Measurements from ENCODE around the gene MUC3A. TPM values are rescaled to one million over a fixed set of nuclear protein-coding genes. Genes with fewer than 3 reads are reported as not detected.

MUC3A gene
- total and polyA plus RNA-seq, 2 experiments from 2014 or later = 4.9 to 9.4 TPM

GRCh38 chr7:101012931-101013330, 63.6 kb downstream of the MUC3A start:
- Histone ChIP-seq H3K4me2 (no peak overlapping the region), H3K27ac (no peak overlapping the region), H3K9me2 (replicated peaks; ENCODE audit: insufficient read depth) (no peaks in the 10 kb centered on the region), H3K79me2 (no peaks in the 10 kb centered on the region), H4K20me1 (ENCODE audit: insufficient read depth, poor library complexity, severe bottlenecking) (no peaks in the 10 kb centered on the region), H3K9me3 (ENCODE audit: low read depth) (no peaks in the 10 kb centered on the region), H3K36me3 (replicated peaks; ENCODE audit: insufficient read depth, low read depth) (no peaks in the 10 kb centered on the region), H3K4me3 (no peak overlapping the region), H3K4me1 (ENCODE audit: insufficient read depth) (peaks cover 3% of the 10 kb centered on the region), H3K27me3 (no peaks in the 10 kb centered on the region), H2AFZ (no peak overlapping the region)
- no peak for DNase-seq (ENCODE audit: low spot score)
- TF ChIP-seq CTCF (IDR thresholded peaks at IDR 0.05; ENCODE audit: poor library complexity) = no peak
- TF ChIP-seq EZH2 (IDR thresholded peaks at IDR 0.05; ENCODE audit: borderline replicate concordance) = no peak
- TF ChIP-seq EZH2phosphoT487 (IDR thresholded peaks at IDR 0.05; ENCODE audit: low read depth, severe bottlenecking, unreplicated experiment) = no peak
- 96% methylated on average over 6 of the region's 6 CpGs for WGBS (ENCODE audit: low lambda C conversion rate, missing lambda C conversion rate)

- no peak for DNase-seq (ENCODE audit: low spot score)
- WGBS (ENCODE audit: low lambda C conversion rate, missing lambda C conversion rate) = 95% methylated on average over 8 of the region's 8 CpGs
- Histone ChIP-seq H4K20me1 (ENCODE audit: insufficient read depth, poor library complexity, severe bottlenecking) (no peaks in the 10 kb centered on the region), H3K9me2 (replicated peaks; ENCODE audit: insufficient read depth) (no peaks in the 10 kb centered on the region), H3K79me2 (no peaks in the 10 kb centered on the region), H3K36me3 (replicated peaks; ENCODE audit: insufficient read depth, low read depth) (no peaks in the 10 kb centered on the region), H3K4me2 (no peak overlapping the region), H3K27ac (no peak overlapping the region), H3K27me3 (no peaks in the 10 kb centered on the region), H3K4me1 (ENCODE audit: insufficient read depth) (peaks cover 3% of the 10 kb centered on the region), H2AFZ (no peak overlapping the region), H3K9me3 (ENCODE audit: low read depth) (no peaks in the 10 kb centered on the region), H3K4me3 (no peak overlapping the region)
- TF ChIP-seq CTCF (IDR thresholded peaks at IDR 0.05; ENCODE audit: poor library complexity) (no peak), EZH2 (IDR thresholded peaks at IDR 0.05; ENCODE audit: borderline replicate concordance) (no peak), EZH2phosphoT487 (IDR thresholded peaks at IDR 0.05; ENCODE audit: low read depth, severe bottlenecking, unreplicated experiment) (no peak)
Observed at GRCh38 chr7:101015626-101016025, 66.3 kb downstream of the MUC3A start.

- H3K79me2 ChIP-seq = no peaks in the 10 kb centered on the region
- H3K27ac ChIP-seq = peak overlapping the region; percentile 80
- peaks cover 3% of the 10 kb centered on the region for H3K4me1 ChIP-seq (ENCODE audit: insufficient read depth)
- WGBS (ENCODE audit: low lambda C conversion rate, missing lambda C conversion rate) = 5% methylated on average over 22 of the region's 29 CpGs
- no peak overlapping the region for H3K4me3 ChIP-seq
- H3K9me2 ChIP-seq (replicated peaks; ENCODE audit: insufficient read depth) = no peaks in the 10 kb centered on the region
- TF ChIP-seq CTCF (IDR thresholded peaks at IDR 0.05; ENCODE audit: poor library complexity) (no peak), EZH2 (IDR thresholded peaks at IDR 0.05; ENCODE audit: borderline replicate concordance) (no peak), EZH2phosphoT487 (IDR thresholded peaks at IDR 0.05; ENCODE audit: low read depth, severe bottlenecking, unreplicated experiment) (no peak)
- no peaks in the 10 kb centered on the region for H3K36me3 ChIP-seq (replicated peaks; ENCODE audit: insufficient read depth, low read depth)
- no peaks in the 10 kb centered on the region for H4K20me1 ChIP-seq (ENCODE audit: insufficient read depth, poor library complexity, severe bottlenecking)
- peak; percentile 91 for DNase-seq (ENCODE audit: low spot score)
- H3K27me3 ChIP-seq = no peaks in the 10 kb centered on the region
- H2AFZ ChIP-seq = peak overlapping the region; percentile 73
- peak overlapping the region; percentile 83 for H3K4me2 ChIP-seq
- H3K9me3 ChIP-seq (ENCODE audit: low read depth) = no peaks in the 10 kb centered on the region
Observed at GRCh38 chr7:101017064-101017777, 67.9 kb downstream of the MUC3A start.

Small RNA genes within 50 kb of the gene (small RNA-seq; reads per million reads assigned to genes)
- gene RN7SL549P = not detected
- gene RPS29P15 = not detected

Other genes with a start within 250 kb of the MUC3A start
- 30.1 and 39.2 TPM in 2 replicates for gene POP7, start 243.4 kb upstream of the MUC3A start, total RNA-seq
- gene POP7, start 243.4 kb upstream of the MUC3A start, polyA plus RNA-seq = 48.7 and 59.2 TPM in 2 replicates
- gene EPO, start 229.1 kb upstream of the MUC3A start, total RNA-seq = 0.16 and 1.3 TPM in 2 replicates
- 0.11 TPM in 1 of 2 replicates, not detected in the other for gene EPO, start 229.1 kb upstream of the MUC3A start, polyA plus RNA-seq
- gene ZAN, start 215.9 kb upstream of the MUC3A start, total RNA-seq = not detected in 2 replicates
- not detected in 2 replicates for gene ZAN, start 215.9 kb upstream of the MUC3A start, polyA plus RNA-seq
- 57.9 and 61.1 TPM in 2 replicates for gene EPHB4, start 122.0 kb upstream of the MUC3A start, total RNA-seq
- gene EPHB4, start 122.0 kb upstream of the MUC3A start, polyA plus RNA-seq = 47.2 and 51.6 TPM in 2 replicates
- gene SLC12A9, start 96.8 kb upstream of the MUC3A start, total RNA-seq = 15.4 and 21.3 TPM in 2 replicates
- 17.1 and 23.5 TPM in 2 replicates for gene SLC12A9, start 96.8 kb upstream of the MUC3A start, polyA plus RNA-seq
- 54.0 and 57.5 TPM in 2 replicates for gene TRIP6, start 82.1 kb upstream of the MUC3A start, total RNA-seq
- 70.3 and 98.9 TPM in 2 replicates for gene TRIP6, start 82.1 kb upstream of the MUC3A start, polyA plus RNA-seq
- 35.8 and 49.1 TPM in 2 replicates for gene SRRT, start 74.4 kb upstream of the MUC3A start, total RNA-seq
- gene SRRT, start 74.4 kb upstream of the MUC3A start, polyA plus RNA-seq = 91.7 and 135 TPM in 2 replicates
- gene UFSP1, start 59.8 kb upstream of the MUC3A start, total RNA-seq = 3.9 TPM in 2 replicates
- 4.2 and 4.3 TPM in 2 replicates for gene UFSP1, start 59.8 kb upstream of the MUC3A start, polyA plus RNA-seq
- 3.2 and 4.6 TPM in 2 replicates for gene ACHE, start 53.6 kb upstream of the MUC3A start, total RNA-seq
- gene ACHE, start 53.6 kb upstream of the MUC3A start, polyA plus RNA-seq = 16.3 and 18.3 TPM in 2 replicates
- gene MUC12, start 20.0 kb downstream of the MUC3A start, total RNA-seq = 4.0 and 8.5 TPM in 2 replicates
- gene MUC12, start 20.0 kb downstream of the MUC3A start, polyA plus RNA-seq = 7.3 and 9.2 TPM in 2 replicates
- gene MUC17, start 70.5 kb downstream of the MUC3A start, total RNA-seq = 8.7 and 18.3 TPM in 2 replicates
- 2.9 and 5.5 TPM in 2 replicates for gene MUC17, start 70.5 kb downstream of the MUC3A start, polyA plus RNA-seq
- gene TRIM56, start 135.9 kb downstream of the MUC3A start, total RNA-seq = 10.0 and 13.1 TPM in 2 replicates
- 25.7 and 27.2 TPM in 2 replicates for gene TRIM56, start 135.9 kb downstream of the MUC3A start, polyA plus RNA-seq
- gene SERPINE1, start 177.6 kb downstream of the MUC3A start, total RNA-seq = 81.8 and 98.2 TPM in 2 replicates
- gene SERPINE1, start 177.6 kb downstream of the MUC3A start, polyA plus RNA-seq = 181 and 185 TPM in 2 replicates
- gene AP1S1, start 204.9 kb downstream of the MUC3A start, total RNA-seq = 85.8 and 118 TPM in 2 replicates
- 31.1 and 32.0 TPM in 2 replicates for gene AP1S1, start 204.9 kb downstream of the MUC3A start, polyA plus RNA-seq
- 0.30 and 0.32 TPM in 2 replicates for gene VGF, start 216.0 kb downstream of the MUC3A start, total RNA-seq
- 0.19 and 0.80 TPM in 2 replicates for gene VGF, start 216.0 kb downstream of the MUC3A start, polyA plus RNA-seq
- not detected in 2 replicates for gene NAT16, start 230.8 kb downstream of the MUC3A start, total RNA-seq
- gene NAT16, start 230.8 kb downstream of the MUC3A start, polyA plus RNA-seq = not detected in 2 replicates